Measurements from ENCODE around the gene SLC28A1.

Gene SLC28A1

DNA sequence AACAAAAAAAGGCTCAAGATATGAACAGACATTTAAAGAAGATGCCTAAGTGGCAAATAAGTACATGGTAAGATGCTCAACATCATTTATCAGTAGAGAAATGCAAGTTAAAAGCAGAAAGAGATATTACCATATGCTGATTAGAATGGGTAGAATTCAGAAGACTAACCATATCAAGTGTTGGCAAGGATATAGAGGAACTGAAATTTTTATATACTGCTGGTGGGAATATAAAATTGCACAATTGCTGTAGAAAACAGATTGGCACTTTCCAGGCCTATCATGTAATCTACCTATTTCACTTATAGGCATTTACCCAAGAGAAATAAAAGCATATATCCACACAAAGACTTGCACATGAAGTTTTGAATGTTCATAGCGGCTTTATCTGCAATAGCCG, 17.1 kb downstream of the SLC28A1 start:
- H3K27me3 Mint-ChIP-seq = peaks cover 1% of the 10 kb centered on the region
- H3K36me3 Mint-ChIP-seq (ENCODE audit: low read depth) = no peaks in the 10 kb centered on the region
- H3K4me1 Mint-ChIP-seq (ENCODE audit: low read depth) = no peaks in the 10 kb centered on the region
- H3K9me3 Mint-ChIP-seq = peaks cover 9% of the 10 kb centered on the region
- H3K27ac Mint-ChIP-seq = no peak overlapping the region
- H3K4me3 Mint-ChIP-seq = no peak overlapping the region
- intact Hi-C loops (cut with micrococcal nuclease) = no loop called here

DNA sequence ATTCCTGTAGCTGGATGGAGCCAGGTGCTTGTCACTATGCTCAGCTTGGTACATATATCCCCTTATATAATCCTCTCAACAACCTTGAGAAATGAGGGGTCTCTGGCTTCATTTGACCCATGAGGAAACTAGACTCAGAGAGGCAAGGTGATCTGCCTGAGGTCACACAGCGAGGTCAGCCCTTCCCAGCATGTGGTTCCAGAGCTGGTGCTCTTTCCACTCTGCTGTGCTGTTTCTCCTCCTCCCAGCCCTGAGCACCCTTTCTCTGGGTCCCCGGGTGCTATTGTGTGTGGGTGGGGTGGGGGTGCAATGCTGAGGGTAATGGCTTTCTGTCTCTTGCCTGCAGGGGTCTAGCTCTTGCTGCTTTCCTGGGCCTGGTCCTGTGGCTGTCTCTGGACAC, 19.3 kb downstream of the SLC28A1 start:
- peaks cover 1% of the 10 kb centered on the region for H3K27me3 Mint-ChIP-seq
- H3K4me3 Mint-ChIP-seq = no peak overlapping the region
- H3K9me3 Mint-ChIP-seq = peaks cover 9% of the 10 kb centered on the region
- no peaks in the 10 kb centered on the region for H3K4me1 Mint-ChIP-seq (ENCODE audit: low read depth)
- H3K36me3 Mint-ChIP-seq (ENCODE audit: low read depth) = no peaks in the 10 kb centered on the region
- no peak overlapping the region for H3K27ac Mint-ChIP-seq
- intact Hi-C loops (cut with micrococcal nuclease) = no loop called here

DNA sequence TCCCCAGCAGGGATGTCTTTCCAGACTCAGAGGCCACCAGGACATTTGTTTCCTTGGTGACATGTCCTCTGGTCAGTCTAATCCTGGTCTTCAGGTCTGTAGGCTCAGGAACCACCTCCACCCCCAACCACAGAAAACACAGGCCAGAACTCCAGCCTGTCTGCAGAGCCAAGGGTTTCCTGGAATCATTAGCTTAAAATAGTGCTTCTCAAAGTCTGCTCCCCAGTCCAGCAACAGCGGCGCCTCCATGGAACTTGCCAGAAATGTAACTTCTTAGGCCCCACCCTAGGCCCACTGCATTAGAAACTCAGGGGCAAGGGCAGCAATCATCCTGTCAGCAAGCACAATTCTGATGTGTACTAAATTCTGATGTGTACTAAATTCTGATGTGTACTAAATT, 20.0 kb downstream of the SLC28A1 start:
- intact Hi-C loops (cut with micrococcal nuclease) = no loop called here
- Mint-ChIP-seq H3K36me3 (ENCODE audit: low read depth) (no peaks in the 10 kb centered on the region), H3K4me1 (ENCODE audit: low read depth) (no peaks in the 10 kb centered on the region), H3K27me3 (no peaks in the 10 kb centered on the region), H3K27ac (no peak overlapping the region), H3K4me3 (no peak overlapping the region), H3K9me3 (peaks cover 9% of the 10 kb centered on the region)

DNA sequence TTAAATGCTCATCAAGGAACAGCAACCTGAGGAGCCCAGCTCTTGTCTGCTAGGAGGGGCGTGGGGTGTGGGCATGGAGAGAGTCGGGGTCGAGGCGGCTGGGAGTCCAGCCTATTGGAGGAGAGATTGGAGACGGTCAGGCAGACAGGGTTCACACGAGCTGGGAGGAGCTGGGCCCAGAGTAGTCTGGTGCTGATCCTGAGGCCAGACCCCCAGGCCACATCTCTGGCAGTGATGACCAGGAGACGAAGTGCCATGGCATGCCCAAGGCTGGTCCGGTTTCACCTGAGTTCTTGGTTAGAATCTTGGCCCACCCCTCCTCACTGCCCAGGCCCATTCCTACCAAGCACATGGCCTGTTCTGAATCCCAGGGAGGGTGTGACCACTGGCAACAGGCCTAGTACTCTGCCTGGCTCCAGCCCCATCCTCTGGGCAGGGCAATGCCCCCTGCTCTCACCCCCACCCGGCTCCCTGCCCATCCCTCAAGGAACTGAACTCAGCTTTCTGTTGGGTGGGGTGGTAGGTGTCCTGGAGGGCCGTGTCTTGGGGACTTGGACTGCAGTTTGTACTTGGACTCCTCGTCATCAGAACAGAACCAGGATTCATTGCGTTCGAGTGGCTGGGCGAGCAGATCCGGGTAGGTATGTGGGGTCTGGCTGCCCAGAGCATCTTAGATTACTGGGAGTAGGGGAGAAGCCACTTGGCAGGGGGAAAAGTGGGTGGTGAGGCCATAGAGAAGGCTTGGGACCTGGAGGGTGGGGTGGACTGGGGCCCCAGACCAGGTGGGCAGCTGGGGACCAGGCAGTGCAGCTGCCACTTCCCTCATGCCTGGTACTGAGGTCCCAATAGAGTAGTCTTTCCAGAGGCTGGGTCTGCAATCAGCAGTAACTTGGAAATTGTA, 20.8 kb downstream of the SLC28A1 start:
- no peaks in the 10 kb centered on the region for H3K36me3 Mint-ChIP-seq (ENCODE audit: low read depth)
- H3K27me3 Mint-ChIP-seq = no peaks in the 10 kb centered on the region
- intact Hi-C loops (cut with micrococcal nuclease) = no loop called here
- H3K4me3 Mint-ChIP-seq = no peak overlapping the region
- no peak overlapping the region for H3K27ac Mint-ChIP-seq
- no peaks in the 10 kb centered on the region for H3K4me1 Mint-ChIP-seq (ENCODE audit: low read depth)
- H3K9me3 Mint-ChIP-seq = peaks cover 9% of the 10 kb centered on the region

DNA sequence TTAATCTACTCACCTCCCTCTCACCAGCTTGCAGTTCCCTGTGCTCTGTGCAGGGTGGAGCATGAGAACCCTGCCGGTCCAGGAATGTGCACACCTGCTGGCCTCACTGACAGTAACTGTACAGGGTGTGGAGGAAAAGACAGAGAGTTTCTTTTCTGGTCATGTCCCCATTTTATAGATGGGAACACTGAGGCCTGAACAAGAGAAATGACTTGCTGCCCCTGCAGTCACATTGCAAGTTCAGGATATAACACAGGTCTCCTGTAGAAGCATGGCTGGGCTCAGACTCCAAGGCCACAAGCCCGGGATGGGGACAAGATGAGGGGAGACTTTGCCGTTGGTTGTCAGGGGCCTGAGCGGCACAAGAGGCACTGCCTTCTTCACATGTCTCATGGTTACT, 23.3 kb downstream of the SLC28A1 start:
- intact Hi-C loops (cut with micrococcal nuclease) = no loop called here
- no peaks in the 10 kb centered on the region for H3K9me3 Mint-ChIP-seq
- H3K27me3 Mint-ChIP-seq = no peaks in the 10 kb centered on the region
- H3K27ac Mint-ChIP-seq = no peak overlapping the region
- H3K4me1 Mint-ChIP-seq (ENCODE audit: low read depth) = peaks cover 5% of the 10 kb centered on the region
- H3K4me3 Mint-ChIP-seq = no peak overlapping the region
- H3K36me3 Mint-ChIP-seq (ENCODE audit: low read depth) = no peaks in the 10 kb centered on the region

DNA sequence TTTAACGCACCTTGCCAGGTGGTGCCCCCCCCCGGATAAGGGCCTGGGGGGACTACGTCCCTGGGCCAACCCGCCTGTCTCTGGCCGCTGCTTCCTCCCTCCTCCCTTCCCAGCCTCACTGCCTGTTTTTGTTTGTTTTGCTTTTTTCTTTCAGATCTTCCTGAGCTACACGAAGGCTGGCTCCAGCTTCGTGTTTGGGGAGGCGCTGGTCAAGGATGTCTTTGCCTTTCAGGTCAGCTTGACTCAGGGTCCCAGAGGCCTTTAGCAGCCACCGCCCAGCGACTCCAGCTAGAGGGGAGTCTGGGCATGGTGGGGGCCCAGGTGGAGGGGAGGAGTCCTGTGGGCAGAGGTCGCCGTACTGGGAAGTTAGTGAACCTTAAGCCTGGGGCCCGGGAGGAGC, 24.1 kb downstream of the SLC28A1 start:
- H3K4me1 Mint-ChIP-seq (ENCODE audit: low read depth) = peaks cover 5% of the 10 kb centered on the region
- no peaks in the 10 kb centered on the region for H3K9me3 Mint-ChIP-seq
- H3K36me3 Mint-ChIP-seq (ENCODE audit: low read depth) = no peaks in the 10 kb centered on the region
- H3K27ac Mint-ChIP-seq = no peak overlapping the region
- no peak overlapping the region for H3K4me3 Mint-ChIP-seq
- no peaks in the 10 kb centered on the region for H3K27me3 Mint-ChIP-seq
- intact Hi-C loops (cut with micrococcal nuclease) = no loop called here

DNA sequence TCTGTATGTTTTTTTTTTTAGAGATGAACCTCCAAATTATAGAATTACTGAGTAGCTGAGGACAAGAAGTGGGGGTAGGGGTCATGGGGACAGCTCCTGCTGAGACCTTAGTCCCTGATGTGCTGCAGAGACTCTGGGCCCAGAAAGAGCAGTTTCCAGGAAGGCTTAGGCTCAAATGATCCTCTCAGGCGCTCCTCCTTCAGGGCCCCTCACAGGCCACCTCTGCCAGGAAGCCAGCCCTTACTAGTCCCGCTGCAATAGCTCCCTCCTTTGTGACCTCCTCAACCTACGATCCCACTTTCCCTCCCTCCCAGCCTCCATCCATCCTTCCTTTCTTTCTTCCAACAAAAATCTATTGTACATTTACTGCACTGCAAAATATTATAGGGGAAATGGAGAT, 24.6 kb downstream of the SLC28A1 start:
- intact Hi-C loops (cut with micrococcal nuclease) = no loop called here
- H3K36me3 Mint-ChIP-seq (ENCODE audit: low read depth) = no peaks in the 10 kb centered on the region
- no peaks in the 10 kb centered on the region for H3K27me3 Mint-ChIP-seq
- H3K4me3 Mint-ChIP-seq = no peak overlapping the region
- H3K4me1 Mint-ChIP-seq (ENCODE audit: low read depth) = peaks cover 5% of the 10 kb centered on the region
- H3K9me3 Mint-ChIP-seq = no peaks in the 10 kb centered on the region
- H3K27ac Mint-ChIP-seq = no peak overlapping the region

DNA sequence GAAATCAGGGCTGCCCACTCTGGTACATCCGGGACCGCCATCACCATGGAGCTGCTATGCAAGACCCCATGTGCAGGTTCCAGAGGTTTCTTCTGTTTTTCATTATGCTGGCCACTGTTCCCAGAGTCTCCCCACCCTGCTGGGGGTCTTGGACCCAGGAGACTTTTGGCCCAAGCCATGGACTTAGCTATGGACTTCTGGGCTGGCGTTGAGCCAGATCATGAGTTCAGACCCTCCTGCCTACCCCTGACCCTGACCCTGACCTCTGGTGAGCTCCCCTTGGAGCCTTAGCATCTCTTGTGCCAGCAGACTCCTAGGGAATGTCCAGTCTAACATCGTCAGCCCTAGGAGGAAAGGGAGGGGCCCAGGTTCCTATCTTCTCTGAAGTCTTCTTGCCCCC, 25.3 kb downstream of the SLC28A1 start:
- Mint-ChIP-seq H3K27me3 (peaks cover 2% of the 10 kb centered on the region), H3K4me1 (ENCODE audit: low read depth) (peaks cover 8% of the 10 kb centered on the region), H3K27ac (no peak overlapping the region), H3K9me3 (no peaks in the 10 kb centered on the region), H3K4me3 (no peak overlapping the region), H3K36me3 (ENCODE audit: low read depth) (no peaks in the 10 kb centered on the region)
- intact Hi-C loops (cut with micrococcal nuclease) = no loop called here

DNA sequence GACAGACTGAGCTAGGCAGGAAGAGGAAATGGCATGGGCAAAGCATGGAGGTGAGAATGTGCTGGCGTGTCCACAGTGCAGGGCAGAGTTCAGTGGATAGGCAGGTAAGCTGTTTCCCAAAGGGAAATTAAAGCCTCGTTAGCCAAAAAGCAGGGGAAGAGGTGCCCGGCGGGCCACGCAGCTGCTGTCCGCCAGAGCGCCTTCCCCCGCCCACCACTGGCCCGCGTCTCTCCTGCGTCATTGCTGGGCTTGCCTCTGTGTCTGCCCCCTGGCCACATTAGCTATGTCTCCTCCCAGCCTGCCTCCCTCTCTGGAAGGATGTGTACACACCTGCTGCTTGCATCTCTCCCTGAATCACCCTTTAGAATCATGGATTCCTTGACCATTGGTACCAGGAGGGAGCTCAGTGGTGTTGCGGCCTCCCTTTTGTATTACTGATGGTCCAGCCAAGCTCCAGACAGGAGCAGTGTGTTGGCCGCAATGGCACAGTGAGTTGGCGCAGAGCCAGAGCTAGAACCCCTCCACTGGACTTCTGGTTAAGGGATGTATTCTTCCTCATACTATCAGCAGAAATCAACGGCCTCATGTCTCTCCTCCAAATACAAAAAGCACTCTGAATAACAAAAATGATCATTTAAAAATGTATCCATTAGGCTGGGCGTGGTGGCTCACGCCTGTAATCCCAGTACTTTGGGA, 26.6 kb downstream of the SLC28A1 start:
- peaks cover 4% of the 10 kb centered on the region for H3K27me3 Mint-ChIP-seq
- no peak overlapping the region for H3K4me3 Mint-ChIP-seq
- peaks cover 16% of the 10 kb centered on the region for H3K4me1 Mint-ChIP-seq (ENCODE audit: low read depth)
- no peaks in the 10 kb centered on the region for H3K9me3 Mint-ChIP-seq
- H3K27ac Mint-ChIP-seq = no peak overlapping the region
- no peaks in the 10 kb centered on the region for H3K36me3 Mint-ChIP-seq (ENCODE audit: low read depth)
- intact Hi-C loops (cut with micrococcal nuclease) = no loop called here

DNA sequence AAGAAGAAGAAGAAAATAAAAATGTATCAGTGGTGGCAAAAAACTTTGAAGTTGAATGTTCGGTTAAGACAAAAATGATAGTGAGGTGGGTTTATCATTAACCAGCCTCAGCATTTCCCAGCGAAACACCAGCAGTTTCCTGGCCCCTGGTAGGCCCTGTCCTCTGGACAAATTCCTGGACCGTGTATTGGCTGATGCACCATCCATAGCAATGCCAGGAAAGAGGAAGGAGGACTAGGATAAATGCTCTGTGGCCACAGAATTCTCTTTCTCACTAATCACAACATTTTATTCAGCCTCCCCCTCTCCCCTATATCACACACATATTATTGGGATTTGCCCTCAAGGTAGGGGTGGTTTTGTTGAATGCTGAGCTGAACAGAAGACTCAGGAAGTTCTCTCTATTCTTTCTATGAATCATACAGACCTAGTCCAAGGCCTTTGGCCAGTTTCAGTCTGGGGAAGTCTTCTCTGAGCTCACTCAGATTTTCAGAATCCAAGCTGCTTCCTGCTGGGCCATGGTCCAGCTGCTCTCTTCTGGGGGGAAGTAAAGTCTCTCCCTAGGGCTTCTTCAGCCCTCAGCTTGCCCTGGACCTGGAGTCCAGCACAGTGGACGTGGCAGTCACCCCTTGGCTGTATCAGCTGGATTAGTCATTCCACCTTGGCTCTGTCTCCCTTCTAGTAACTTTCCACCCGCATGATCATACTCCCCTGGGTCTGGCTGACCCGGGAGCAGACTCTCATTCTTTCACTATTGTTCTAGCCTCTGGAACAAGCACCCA, 27.6 kb downstream of the SLC28A1 start:
- H3K4me3 Mint-ChIP-seq = no peak overlapping the region
- H3K27me3 Mint-ChIP-seq = peaks cover 4% of the 10 kb centered on the region
- H3K27ac Mint-ChIP-seq = no peak overlapping the region
- H3K36me3 Mint-ChIP-seq (ENCODE audit: low read depth) = no peaks in the 10 kb centered on the region
- intact Hi-C loops (cut with micrococcal nuclease) = no loop called here
- H3K9me3 Mint-ChIP-seq = no peaks in the 10 kb centered on the region
- H3K4me1 Mint-ChIP-seq (ENCODE audit: low read depth) = peaks cover 16% of the 10 kb centered on the region

DNA sequence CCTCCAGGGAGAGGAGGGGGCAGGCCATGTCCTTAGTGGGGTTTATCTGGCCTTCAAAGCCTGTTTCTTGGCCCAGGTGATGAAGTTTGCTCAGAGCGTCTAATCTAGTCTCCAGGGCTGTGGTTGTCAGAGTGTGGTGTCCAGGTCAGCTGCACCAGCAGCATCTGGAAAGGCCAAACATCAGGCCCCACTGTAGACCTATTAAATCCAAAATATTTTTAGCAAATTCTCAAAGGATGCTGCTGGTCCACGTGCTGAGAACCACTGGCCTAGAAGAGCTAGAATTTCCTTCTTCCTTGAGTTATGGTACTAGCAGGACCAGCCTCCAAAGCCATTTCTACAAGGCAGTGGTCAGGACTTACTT, 28.9 kb downstream of the SLC28A1 start:
- intact Hi-C loops (cut with micrococcal nuclease) = no loop called here
- H3K4me3 Mint-ChIP-seq = no peak overlapping the region
- no peaks in the 10 kb centered on the region for H3K9me3 Mint-ChIP-seq
- no peak overlapping the region for H3K27ac Mint-ChIP-seq
- H3K36me3 Mint-ChIP-seq (ENCODE audit: low read depth) = no peaks in the 10 kb centered on the region
- peaks cover 4% of the 10 kb centered on the region for H3K27me3 Mint-ChIP-seq
- H3K4me1 Mint-ChIP-seq (ENCODE audit: low read depth) = peaks cover 16% of the 10 kb centered on the region

DNA sequence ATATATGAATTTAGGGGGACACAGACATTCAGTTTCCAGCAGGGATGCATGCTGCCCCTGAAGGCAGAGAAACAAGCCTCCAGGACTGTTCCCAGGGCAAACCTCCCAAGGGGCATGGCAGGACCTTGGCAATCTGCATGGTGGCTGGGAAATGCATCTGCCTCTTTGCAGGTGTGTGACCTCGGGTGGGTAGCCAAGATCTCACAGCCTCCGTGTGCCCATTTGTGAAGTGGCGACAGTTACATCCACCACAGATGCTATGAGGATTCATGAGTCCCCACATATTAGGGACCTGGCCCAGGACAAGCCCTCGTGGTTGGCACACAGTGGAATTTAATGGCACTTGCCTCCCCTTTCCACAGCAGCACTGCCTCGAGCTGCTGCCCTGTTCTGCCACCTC, 29.9 kb downstream of the SLC28A1 start:
- intact Hi-C loops (cut with micrococcal nuclease) = no loop called here
- Mint-ChIP-seq H3K9me3 (no peaks in the 10 kb centered on the region), H3K27ac (no peak overlapping the region), H3K27me3 (peaks cover 4% of the 10 kb centered on the region), H3K4me1 (ENCODE audit: low read depth) (peaks cover 16% of the 10 kb centered on the region), H3K36me3 (ENCODE audit: low read depth) (no peaks in the 10 kb centered on the region), H3K4me3 (no peak overlapping the region)

DNA sequence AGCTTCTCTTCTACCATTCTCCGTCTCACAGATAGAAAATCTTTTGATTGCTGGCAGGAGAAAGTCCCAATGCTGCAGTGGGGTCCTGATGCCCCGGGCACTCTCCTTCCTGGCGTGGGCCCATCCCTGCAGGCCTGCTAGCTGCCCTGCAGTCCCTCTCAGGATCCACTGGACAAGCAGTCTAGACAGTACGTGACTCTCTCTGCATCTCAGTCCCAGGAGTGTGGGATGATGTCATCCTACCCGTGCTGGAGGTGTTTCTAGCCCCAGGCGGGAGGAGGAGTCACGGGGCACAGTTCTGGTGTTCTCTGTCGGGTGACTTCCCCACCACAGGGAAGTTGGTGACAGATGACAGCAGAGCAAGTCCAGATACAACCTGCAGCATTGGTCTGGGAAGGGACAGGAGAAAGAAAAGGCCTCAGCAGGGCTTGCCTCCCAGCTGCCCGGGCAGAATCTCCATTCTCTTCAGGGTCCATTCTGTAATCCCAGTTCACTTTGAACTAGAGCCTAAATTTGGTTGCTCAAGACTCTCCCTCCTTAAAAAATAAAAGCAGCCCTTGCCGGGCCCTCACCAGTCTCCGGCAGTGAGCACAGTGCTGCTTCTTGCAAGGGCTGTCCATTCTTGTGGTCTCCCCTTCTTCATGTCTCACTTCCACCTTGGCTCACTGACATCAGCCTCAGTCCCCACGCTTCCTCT, 30.6 kb downstream of the SLC28A1 start:
- Mint-ChIP-seq H3K4me1 (ENCODE audit: low read depth) (peaks cover 16% of the 10 kb centered on the region), H3K36me3 (ENCODE audit: low read depth) (no peaks in the 10 kb centered on the region), H3K27me3 (peaks cover 4% of the 10 kb centered on the region), H3K27ac (no peak overlapping the region), H3K4me3 (no peak overlapping the region), H3K9me3 (no peaks in the 10 kb centered on the region)
- intact Hi-C loops (cut with micrococcal nuclease) = no loop called here

DNA sequence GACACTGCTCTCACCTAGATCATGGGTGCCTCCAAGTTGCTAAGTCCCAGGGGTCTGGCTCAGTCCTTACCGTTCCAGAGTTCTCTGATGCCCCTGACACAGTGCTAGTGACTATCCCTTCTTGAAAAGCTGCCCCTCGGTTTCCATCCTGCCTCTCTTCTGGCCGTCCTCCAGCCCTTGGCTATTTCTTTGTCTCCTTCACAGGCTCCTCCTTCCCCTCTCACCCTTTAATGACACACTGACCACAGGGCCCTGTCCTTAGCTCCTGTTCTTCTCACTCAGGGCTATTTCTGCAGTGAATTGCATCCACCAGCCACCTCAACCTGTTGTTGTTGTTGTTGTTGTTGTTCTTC, 31.1 kb downstream of the SLC28A1 start:
- Mint-ChIP-seq H3K27ac (no peak overlapping the region), H3K36me3 (ENCODE audit: low read depth) (no peaks in the 10 kb centered on the region), H3K9me3 (no peaks in the 10 kb centered on the region), H3K4me3 (no peak overlapping the region), H3K4me1 (ENCODE audit: low read depth) (peaks cover 16% of the 10 kb centered on the region), H3K27me3 (peaks cover 4% of the 10 kb centered on the region)
- intact Hi-C loops (cut with micrococcal nuclease) = no loop called here

Measured in dendritic cell treated with granulocyte-macrophage colony-stimulating factor and Interleukin-4, amounts not matched to agents 40 ng/mL and 50 ng/mL, for 4 days (primary cell).